GM18868 (cell line): ENCODE results near the gene GSPT1.
A peak's percentile ranks its signal among the peaks of the same experiment; 100 is the strongest.
"Not testable (repeated sequence)": the region's sequence is repeated elsewhere in the genome, so short reads cannot be mapped to it uniquely, and the experiment has no call there.

Experiments used
- ATAC-seq: cut with Tn5 transposase; IDR thresholded peaks from one replicate; pipeline ENCODE4 v1.9.1; 2021; ENCODE audit warnings: mild to moderate bottlenecking, moderate library complexity; ENCODE audit not compliant: unreplicated experiment

GSPT1 gene

DNA sequence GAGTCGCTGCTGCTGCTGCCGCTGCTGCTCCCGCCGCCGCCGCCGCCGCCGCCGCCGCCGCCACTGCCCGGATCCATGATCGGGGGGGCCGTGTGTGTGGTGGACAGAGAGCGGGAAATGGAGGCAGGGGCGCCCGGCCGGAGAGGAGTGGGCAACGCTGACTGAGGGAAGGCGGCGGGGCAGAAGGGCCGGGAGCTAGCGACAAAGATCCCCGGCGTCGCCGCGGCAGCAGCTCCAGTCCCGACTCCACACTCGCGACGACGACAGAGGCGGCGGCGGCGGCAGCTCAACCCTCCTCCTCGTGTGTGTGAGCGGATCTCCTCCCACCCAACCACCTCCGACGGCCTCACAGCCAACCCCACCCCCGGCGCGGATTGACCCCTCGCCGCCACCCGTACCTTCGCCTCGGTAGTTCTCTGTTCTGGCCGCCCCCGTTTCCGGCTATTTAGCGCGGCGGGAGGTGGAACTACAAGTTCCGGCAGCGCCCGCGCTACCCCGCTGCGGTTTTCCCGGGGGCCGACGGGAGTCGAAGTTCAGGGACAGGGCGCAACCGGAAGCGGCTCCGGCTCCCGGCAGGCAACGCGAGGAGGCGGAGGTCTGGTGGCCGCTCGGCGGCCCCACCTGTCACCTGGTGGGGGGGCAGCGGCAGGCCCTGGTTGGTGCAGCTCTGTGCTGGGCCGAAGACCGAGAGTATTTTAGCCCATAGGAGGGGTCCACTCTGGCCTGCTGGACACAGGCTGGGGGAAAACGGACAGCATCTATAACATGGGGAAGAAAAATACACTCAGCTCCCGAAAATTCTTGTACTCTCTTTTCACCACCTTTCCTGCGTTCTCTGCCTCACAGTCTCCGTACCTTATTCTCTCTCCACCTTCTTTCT lies at the start of gene GSPT1:
Gene GSPT1, minus strand, starts transcription at position 313 of the 880 bp plus-strand sequence. Its CDS starts 236 bp downstream, at position 77.
- ATAC-seq, result peak; percentile 85

DNA sequence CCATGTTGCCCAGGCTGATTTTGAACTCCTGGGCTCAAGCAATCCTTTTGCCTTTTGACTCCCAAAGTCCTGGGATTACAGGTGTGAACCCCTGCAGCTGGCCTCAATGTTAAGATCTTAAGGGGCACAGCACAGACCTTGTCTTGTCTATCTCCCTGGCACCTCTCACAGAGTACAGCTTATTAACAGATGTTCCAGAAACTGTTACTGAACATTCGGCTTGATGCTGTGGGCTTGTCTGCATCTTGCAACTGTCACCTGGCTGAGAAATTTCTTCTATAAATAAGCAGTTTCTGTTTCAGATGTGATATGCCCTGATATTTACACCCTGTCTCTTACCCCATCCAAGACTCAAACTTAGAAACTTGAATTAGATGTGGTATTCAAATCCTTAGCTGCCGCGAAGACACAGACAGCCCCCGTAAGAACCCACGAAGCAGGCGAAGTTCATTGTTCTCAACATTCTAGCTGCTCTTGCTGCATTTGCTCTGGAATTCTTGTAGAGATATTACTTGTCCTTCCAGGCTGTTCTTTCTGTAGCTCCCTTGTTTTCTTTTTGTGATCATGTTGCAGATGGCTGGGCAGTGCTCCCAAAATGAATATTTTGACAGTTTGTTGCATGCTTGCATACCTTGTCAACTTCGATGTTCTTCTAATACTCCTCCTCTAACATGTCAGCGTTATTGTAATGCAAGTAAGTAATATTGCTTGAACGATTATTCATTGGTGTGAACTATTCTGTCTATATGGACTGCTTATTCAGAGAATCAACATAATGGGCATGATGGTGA lies 49.2 kb upstream of the GSPT1 start, which contains the start of gene TNFRSF17:
Gene TNFRSF17, plus strand, starts transcription at position 450 of the 791 bp plus-strand sequence. Its CDS starts 115 bp downstream, at position 565.
- peak; percentile 80 for ATAC-seq

GRCh38 chr16:11963706-11964105 lies 48.0 kb upstream of the GSPT1 start:
- no peak for ATAC-seq

DNA sequence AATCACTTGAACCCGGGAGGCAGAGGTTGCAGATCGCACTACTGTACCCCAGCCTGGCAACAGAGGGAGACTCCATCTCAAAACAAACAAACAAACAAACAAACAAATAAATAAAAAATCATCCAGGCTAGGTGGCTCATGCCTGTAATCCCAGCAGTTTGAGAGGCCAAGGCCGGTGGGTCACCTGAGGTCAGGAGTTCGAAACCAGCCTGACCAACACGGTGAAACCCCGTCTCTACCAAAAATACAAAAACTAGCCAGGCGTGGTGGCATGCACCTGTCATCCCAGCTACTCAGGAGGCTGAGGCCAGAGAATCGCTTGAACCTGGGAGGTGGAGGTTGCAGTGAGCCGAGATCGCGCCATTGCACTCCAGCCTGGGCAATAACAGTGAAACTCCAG lies 47.2 kb upstream of the GSPT1 start:
- ATAC-seq, result not testable (repeated sequence)

DNA sequence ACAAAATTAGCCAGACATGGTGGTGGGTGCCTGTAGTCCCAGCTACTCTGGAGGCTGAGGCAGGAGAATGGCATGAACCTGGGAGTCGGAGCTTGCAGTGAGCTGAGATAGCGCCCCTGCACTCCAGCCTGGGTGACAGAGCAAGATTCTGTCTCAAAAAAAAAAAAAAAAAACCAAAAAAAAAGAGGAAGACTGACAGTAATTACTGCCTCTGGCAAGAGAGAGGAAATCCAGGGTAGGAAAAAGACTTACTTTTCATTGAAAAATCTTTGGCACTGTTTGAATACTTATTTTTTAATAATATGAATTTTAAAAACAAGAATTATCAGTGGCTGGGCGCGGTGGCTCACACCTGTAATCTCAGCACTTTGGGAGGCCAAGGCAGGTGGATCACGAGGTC lies 46.7 kb upstream of the GSPT1 start:
- ATAC-seq, result not testable (repeated sequence)

DNA sequence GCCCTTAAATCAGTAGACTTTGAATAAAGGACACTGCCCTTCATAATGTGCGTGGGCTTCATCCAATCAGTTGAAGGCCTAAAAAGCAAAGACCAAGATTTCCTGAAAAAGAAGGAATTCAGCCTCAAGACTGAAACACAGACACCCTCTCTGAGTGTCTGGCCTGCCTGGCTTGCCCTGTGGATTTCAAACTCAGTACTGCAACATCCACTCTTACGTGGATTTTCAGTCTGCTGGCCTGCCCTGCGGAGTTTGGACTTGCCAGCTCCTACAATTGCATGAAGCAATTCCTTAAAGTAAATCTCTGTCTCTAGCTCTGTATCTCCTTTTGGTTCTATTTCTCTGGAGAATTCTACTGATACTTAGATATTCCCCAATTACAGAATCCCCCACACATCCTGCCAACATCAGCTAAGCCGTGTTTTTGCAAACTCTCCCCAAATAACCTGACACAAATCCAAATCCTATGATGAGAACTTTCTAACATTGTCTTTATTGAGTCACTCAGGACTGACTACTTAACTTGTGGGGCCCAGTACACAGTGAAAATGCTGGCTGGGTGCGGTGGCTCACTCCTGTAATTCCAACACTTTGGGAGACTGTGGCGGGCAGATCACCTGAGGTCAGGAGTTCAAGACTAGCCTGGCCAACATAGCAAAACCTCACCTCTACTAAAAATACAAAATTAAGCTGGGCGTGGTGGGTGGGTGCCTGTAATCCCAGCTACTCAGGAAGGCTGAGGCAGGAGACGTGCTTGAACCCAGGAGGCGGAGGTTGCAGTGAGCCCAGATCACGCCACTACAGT lies 42.0 kb upstream of the GSPT1 start:
- ATAC-seq, result no peak

DNA sequence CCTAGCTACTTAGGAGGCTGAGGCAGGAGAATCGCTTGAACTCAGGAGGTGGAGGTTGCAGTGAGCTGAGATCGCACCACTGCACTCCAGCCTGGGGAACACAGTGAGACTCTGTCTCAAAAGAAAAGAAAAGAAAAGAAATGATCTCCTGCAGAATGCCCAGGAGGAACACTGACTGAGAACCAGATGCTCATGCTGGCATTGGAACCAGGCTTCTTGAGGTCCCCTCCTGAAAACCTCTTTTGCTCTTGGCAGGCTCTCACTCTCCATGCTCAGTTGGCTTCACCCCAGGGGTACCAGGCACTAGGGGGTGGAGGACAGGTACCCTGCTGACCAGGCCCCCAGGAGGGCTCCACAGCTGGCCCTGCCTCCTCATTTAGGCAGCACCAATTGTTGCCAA lies 40.8 kb upstream of the GSPT1 start:
- no peak for ATAC-seq

- no peak for ATAC-seq
These were observed 40.0 kb upstream of the GSPT1 start for GRCh38 chr16:11955713-11956123.

- not testable (repeated sequence) for ATAC-seq
These were observed 37.8 kb upstream of the GSPT1 start for GRCh38 chr16:11953576-11953975.

- no peak for ATAC-seq
These were observed 34.6 kb upstream of the GSPT1 start for GRCh38 chr16:11950388-11950787.

GRCh38 chr16:11949527-11949926 lies 33.8 kb upstream of the GSPT1 start:
- peak; percentile 55 for ATAC-seq

GRCh38 chr16:11948819-11949218 lies 33.1 kb upstream of the GSPT1 start:
- no peak for ATAC-seq

GRCh38 chr16:11946433-11946832 lies 30.7 kb upstream of the GSPT1 start:
- no peak for ATAC-seq

GRCh38 chr16:11941945-11942344 lies 26.2 kb upstream of the GSPT1 start, which contains the start of gene NPIPB2:
NPIPB2 (minus strand) TSS chr16:11942045; CDS start chr16:11942045, 0 bp downstream.
- not testable (repeated sequence) for ATAC-seq

DNA sequence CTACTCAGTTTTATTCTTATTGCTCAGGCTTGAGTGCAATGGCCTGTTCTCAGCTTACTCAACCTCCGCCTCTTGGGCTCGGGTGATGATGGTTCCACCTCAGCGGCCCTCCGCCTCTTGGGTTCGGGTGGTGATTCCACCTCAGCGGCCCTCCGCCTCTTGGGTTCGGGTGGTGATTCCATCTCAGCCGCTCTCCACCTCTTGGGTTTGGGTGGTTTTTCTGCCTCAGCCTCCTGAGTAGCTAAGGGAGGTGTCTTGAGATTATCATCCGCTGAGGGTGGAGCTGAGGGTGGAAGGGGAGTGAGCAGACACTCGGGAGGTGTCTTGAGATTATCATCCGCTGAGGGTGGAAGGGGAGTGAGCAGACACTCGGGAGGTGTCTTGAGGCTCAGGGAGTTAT lies 11.6 kb upstream of the GSPT1 start:
- ATAC-seq, result not testable (repeated sequence)

DNA sequence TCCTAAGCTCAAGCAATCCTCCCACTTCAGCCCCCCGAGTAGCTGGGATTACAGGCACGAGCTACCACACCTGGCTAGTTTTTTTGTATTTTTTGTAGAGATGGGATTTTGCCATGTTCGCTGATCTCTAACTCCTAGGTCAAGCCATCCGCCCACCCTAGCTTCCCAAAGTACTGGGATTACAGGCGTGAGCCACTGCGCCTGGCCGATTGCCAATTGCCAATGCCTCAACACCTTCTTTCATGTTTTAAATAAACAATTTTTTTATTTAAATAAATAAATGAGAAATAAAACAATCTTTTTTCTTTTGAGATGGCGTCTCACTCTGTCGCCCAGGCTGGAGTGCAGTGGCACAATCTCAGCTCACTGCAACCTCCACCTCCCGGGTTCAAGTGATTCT lies 8.3 kb upstream of the GSPT1 start:
- not testable (repeated sequence) for ATAC-seq

DNA sequence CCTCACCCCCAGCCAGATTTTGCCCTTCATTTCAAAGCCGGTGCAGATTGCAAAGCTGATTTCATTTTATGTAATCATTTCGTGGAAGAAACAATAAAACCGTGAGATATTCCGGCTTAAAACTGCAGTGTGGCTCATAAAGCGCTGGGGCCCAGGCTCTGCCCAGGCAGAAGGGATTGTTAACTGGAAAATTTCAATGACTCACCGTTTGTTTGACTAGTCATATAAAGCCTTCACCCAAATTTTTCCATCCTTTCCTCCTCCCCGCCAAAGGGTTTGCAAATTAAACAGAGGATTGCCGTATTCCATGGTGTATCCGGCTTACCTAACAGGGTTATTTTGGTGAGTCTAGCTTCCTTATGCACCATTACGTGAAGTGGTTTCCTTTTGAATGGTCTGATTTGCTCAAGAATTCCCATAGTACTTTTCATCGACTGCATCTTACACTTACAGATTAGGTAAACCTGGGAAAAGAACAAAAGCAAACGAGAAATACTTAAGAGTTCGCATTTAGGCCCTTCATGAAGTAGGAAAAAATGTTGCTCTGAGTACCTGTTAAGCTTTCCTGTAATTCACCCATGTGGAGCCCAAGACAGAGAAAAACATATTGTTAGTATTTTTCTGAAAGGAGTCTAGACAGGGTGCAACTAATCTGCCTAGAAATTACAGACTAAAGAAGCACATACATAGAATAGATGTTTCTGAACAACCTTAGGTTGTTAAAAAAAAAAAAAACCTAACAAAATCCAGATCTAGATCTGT lies 949 bp upstream of the GSPT1 start:
- ATAC-seq, result no peak

- peak; percentile 19 for ATAC-seq
These were observed 577 bp downstream of the GSPT1 start for GRCh38 chr16:11915114-11915643.

GRCh38 chr16:11914210-11915113 lies 1.3 kb downstream of the GSPT1 start:
- no peak for ATAC-seq
